Esophagus squamous epithelium (tissue), 5 donors: ENCODE measurements around the gene DNM2. TPM values are rescaled to one million over a fixed set of nuclear protein-coding genes. Genes with fewer than 3 reads are reported as not detected.

Experiments
- DNase-seq: peaks from one replicate; lab custom pipeline; 2025; lab: John Stamatoyannopoulos, UW
- H3K27ac ChIP-seq, 4 donors: fragments of 200-600 bp; sonication (generic); one replicate each; pipeline ENCODE4 v1.5.1; 2016 to 2019; ENCODE audit warnings: mild to moderate bottlenecking in 1 of 4
- H3K27me3 ChIP-seq, 4 donors: fragments of 200-600 bp; sonication (generic); 1 replicate in 3 of 4; 2 replicates in 1 of 4; pipeline versions ENCODE4 v1.5.1 to v1.6.0; 2017 to 2021; ENCODE audit warnings: antibody characterized with exemption in 1 of 4
- H3K36me3 ChIP-seq, 3 donors: fragments of 200-600 bp; sonication (generic); one replicate each; pipeline ENCODE4 v1.5.1; 2016 to 2019
- H3K4me1 ChIP-seq, 3 donors: fragments of 200-600 bp; sonication (generic); one replicate each; pipeline ENCODE4 v1.5.1; 2017 to 2019
- H3K4me3 ChIP-seq, 4 donors: fragments of 200-600 bp; sonication (generic); 1 replicate in 3 of 4; 2 replicates in 1 of 4; pipeline ENCODE4 v1.5.1; 2016 to 2019; ENCODE audit warnings: mild to moderate bottlenecking in 2 of 4, moderate library complexity in 1 of 4
- H3K9me3 ChIP-seq, 3 donors: fragments of 200-600 bp; sonication (generic); one replicate each; pipeline ENCODE4 v1.5.1; 2016 to 2019
- CTCF ChIP-seq, 6 experiments: fragments of 450-650 bp in 4 of 6; fragments of 200-600 bp in 2 of 6; sonication (generic) in 2 of 6; IDR thresholded peaks; one replicate each; pipeline ENCODE4 v1.5.1; 2016 to 2019; ENCODE audit warnings: antibody characterized with exemption in 6 of 6, mild to moderate bottlenecking in 4 of 6, moderate library complexity in 4 of 6
- POLR2A ChIP-seq, 4 donors: fragments of 450-650 bp; IDR thresholded peaks; one replicate each; pipeline ENCODE4 v1.6.1; 2017; ENCODE audit warnings: antibody characterized with exemption in 4 of 4, mild to moderate bottlenecking in 4 of 4, moderate library complexity in 3 of 4
- WGBS, 2 donors: methylation state at CpG; one replicate each; pipeline ENCODE4 v1.1.5; 2018; 5-methylcytosine and 5-hydroxymethylcytosine counted together
- intact Hi-C: fragments of 100-400 bp; cut with DNase I; formaldehyde crosslinking; loops from one replicate; pipeline ENCODE4 v1.15.0; 2022
- total RNA-seq, 4 donors: library from RNA; depleted of rRNA; stranded (reverse); fragments of >200 nt; gene quantifications; one replicate each; pipeline ENCODE4 v1.1.0, GENCODE V29; 2016
- donor health status: DM: yes; HTN: yes; CAD: no.

The DNM2 gene
- total RNA-seq, 4 donors from 2014 or later, result 79.9 to 138 (median 102) TPM

- 85 to 100% methylated on average over 1 to 6 of the region's 15 CpGs for WGBS, 2 donors
- H3K27ac ChIP-seq, result peak overlapping the region; percentile 45 to 84 (median 59)
Observed at GRCh38 chr19:10809651-10810285, 91.9 kb downstream of the DNM2 start.

GRCh38 chr19:10811391-10812111, 93.7 kb downstream of the DNM2 start:
- DNase-seq, result no peak
- Histone ChIP-seq H3K4me1 (peaks cover 3 to 45% (median 4%) of the 10 kb centered on the region in 3 donors), H3K27me3 (no peaks in the 10 kb centered on the region), H3K36me3 (peaks cover 9 to 100% (median 10%) of the 10 kb centered on the region in 3 donors), H3K27ac (no peak overlapping the region), H3K4me3 (no peak overlapping the region), H3K9me3 (no peaks in the 10 kb centered on the region)
- intact Hi-C loops, result no loop called here
- WGBS, 2 donors, result 95% methylated on average over 4 of the region's 17 CpGs; no CpG with 5 or more reads in 1 of the 2 donors
- no peak for TF ChIP-seq POLR2A (IDR thresholded peaks at IDR 0.05)
- TF ChIP-seq CTCF (IDR thresholded peaks at IDR 0.05), result no peak

More at GRCh38 chr19:10809651-10810285, 91.9 kb downstream of the DNM2 start:
- no peaks in the 10 kb centered on the region for H3K9me3 ChIP-seq
- peaks cover 3 to 35% (median 4%) of the 10 kb centered on the region in 3 donors for H3K4me1 ChIP-seq
- H3K4me3 ChIP-seq, result no peak overlapping the region
- H3K36me3 ChIP-seq, result peaks cover 9 to 100% (median 23%) of the 10 kb centered on the region in 3 donors
- H3K27me3 ChIP-seq, result no peaks in the 10 kb centered on the region
- TF ChIP-seq CTCF (IDR thresholded peaks at IDR 0.05), result no peak
- no peak for TF ChIP-seq POLR2A (IDR thresholded peaks at IDR 0.05)
- no peak for DNase-seq
- intact Hi-C loops, result loop anchor here (10.0 kb wide), 1 partner anchor 95 kb away; the partner anchor contains the start of gene DNM2

- H3K27me3 ChIP-seq, result no peaks in the 10 kb centered on the region
- WGBS, 2 donors, result 70 to 98% methylated on average over 2 to 7 of the region's 19 CpGs
- no peak overlapping the region for H3K4me3 ChIP-seq
Observed at GRCh38 chr19:10812196-10812595, 94.3 kb downstream of the DNM2 start.

GRCh38 chr19:10812902-10813404, 95.1 kb downstream of the DNM2 start:
- peak overlapping the region in 3 of 4 donors; percentile 46 to 75 (median 52) for H3K27ac ChIP-seq
- H3K27me3 ChIP-seq, result no peaks in the 10 kb centered on the region
- H3K4me1 ChIP-seq, result peaks cover 3 to 51% (median 4%) of the 10 kb centered on the region in 3 donors
- 61 to 71% methylated on average over 5 to 7 of the region's 9 CpGs for WGBS, 2 donors
- no peak for DNase-seq
- intact Hi-C loops, result no loop called here
- TF ChIP-seq CTCF (IDR thresholded peaks at IDR 0.05), result no peak
- no peak for TF ChIP-seq POLR2A (IDR thresholded peaks at IDR 0.05)
- peaks cover 9 to 99% (median 10%) of the 10 kb centered on the region in 3 donors for H3K36me3 ChIP-seq
- H3K9me3 ChIP-seq, result no peaks in the 10 kb centered on the region
- no peak overlapping the region for H3K4me3 ChIP-seq

More at GRCh38 chr19:10812196-10812595, 94.3 kb downstream of the DNM2 start:
- Histone ChIP-seq H3K27ac (no peak overlapping the region), H3K36me3 (peaks cover 9 to 100% (median 10%) of the 10 kb centered on the region in 3 donors), H3K9me3 (no peaks in the 10 kb centered on the region), H3K4me1 (peaks cover 3 to 49% (median 4%) of the 10 kb centered on the region in 3 donors)
- intact Hi-C loops, result no loop called here
- TF ChIP-seq CTCF (IDR thresholded peaks at IDR 0.05) (no peak), POLR2A (IDR thresholded peaks at IDR 0.05) (no peak)
- no peak for DNase-seq
